IPS-18c (cell line): ENCODE results near the gene TNNI2.

Source experiments
- H3K4me3 ChIP-seq: 2 replicates; pipeline ENCODE4 v1.7.0; 2013; ENCODE audit warnings: low read depth, mild to moderate bottlenecking, low read length, moderate library complexity; ENCODE audit not compliant: insufficient read depth
- H3K9me3 ChIP-seq: one replicate; pipeline ENCODE4 v1.6.1; 2013; ENCODE audit warnings: mild to moderate bottlenecking, low read length, moderate library complexity; ENCODE audit not compliant: control insufficient read depth, insufficient read depth

TNNI2 gene

GRCh38 chr11:1829039-1829820, 9.6 kb upstream of the TNNI2 start:
- Histone ChIP-seq H3K4me3 (no peak overlapping the region), H3K9me3 (no peaks in the 10 kb centered on the region)

- Histone ChIP-seq H3K4me3 (no peak overlapping the region), H3K9me3 (no peaks in the 10 kb centered on the region)
Measured at GRCh38 chr11:1830004-1830321, 8.8 kb upstream of the TNNI2 start.

- Histone ChIP-seq H3K4me3 (no peak overlapping the region), H3K9me3 (no peaks in the 10 kb centered on the region)
Measured at GRCh38 chr11:1830322-1831223, 8.2 kb upstream of the TNNI2 start.

GRCh38 chr11:1831338-1832210, 7.2 kb upstream of the TNNI2 start:
- Histone ChIP-seq H3K4me3 (no peak overlapping the region), H3K9me3 (no peaks in the 10 kb centered on the region)

GRCh38 chr11:1832211-1832919, 6.4 kb upstream of the TNNI2 start:
- Histone ChIP-seq H3K4me3 (peak overlapping the region; percentile 40; the same call in 1 of the 2 replicates), H3K9me3 (no peaks in the 10 kb centered on the region)

GRCh38 chr11:1832920-1833295, 5.9 kb upstream of the TNNI2 start:
- H3K4me3 ChIP-seq = peak overlapping the region; percentile 40; the same call in 1 of the 2 replicates
- H3K9me3 ChIP-seq = no peaks in the 10 kb centered on the region

GRCh38 chr11:1834062-1834610, 4.6 kb upstream of the TNNI2 start:
- Histone ChIP-seq H3K4me3 (no peak overlapping the region), H3K9me3 (no peaks in the 10 kb centered on the region)

- H3K9me3 ChIP-seq = no peaks in the 10 kb centered on the region
- H3K4me3 ChIP-seq = no peak within 1 kb of the TSS
Measured at GRCh38 chr11:1834779-1835670, 3.8 kb upstream of the TNNI2 start, which contains the start of gene SYT8. SYT8 (plus strand) TSS chr11:1834990; CDS start chr11:1835106, 116 bp downstream.

GRCh38 chr11:1835671-1836010, 3.1 kb upstream of the TNNI2 start:
- Histone ChIP-seq H3K4me3 (no peak overlapping the region), H3K9me3 (no peaks in the 10 kb centered on the region)

- Histone ChIP-seq H3K9me3 (no peaks in the 10 kb centered on the region), H3K4me3 (no peak overlapping the region)
Measured at GRCh38 chr11:1836011-1836945, 2.5 kb upstream of the TNNI2 start.

- Histone ChIP-seq H3K9me3 (no peaks in the 10 kb centered on the region), H3K4me3 (no peak overlapping the region)
Measured at GRCh38 chr11:1837171-1838076, 1.4 kb upstream of the TNNI2 start.

- no peaks in the 10 kb centered on the region for H3K9me3 ChIP-seq
- H3K4me3 ChIP-seq = no peak overlapping the region
Measured at GRCh38 chr11:1838077-1838425, 730 bp upstream of the TNNI2 start.

GRCh38 chr11:1839204-1839923, 583 bp downstream of the TNNI2 start:
- no peak overlapping the region for H3K4me3 ChIP-seq

More at GRCh38 chr11:1839204-1839923, 583 bp downstream of the TNNI2 start:
- no peaks in the 10 kb centered on the region for H3K9me3 ChIP-seq
